HepG2 (cell line): ENCODE data around the gene CMTM8. TPM values are rescaled to one million over a fixed set of nuclear protein-coding genes. Genes with fewer than 3 reads are reported as not detected.
A peak's percentile ranks its signal among the peaks of the same experiment; 100 is the strongest.

Experiments used
- ASH2L ChIP-seq: fragments of 300-600, 200-600 bp; sonication (generic); IDR thresholded peaks from 2 replicates; pipeline ENCODE4 v1.7.0; 2017; ENCODE audit warnings: low read depth, mild to moderate bottlenecking, moderate library complexity, mixed read lengths, low read length; ENCODE audit not compliant: insufficient read length
- DPF2 ChIP-seq: sonication (generic); formaldehyde crosslinking; IDR thresholded peaks from 2 replicates; pipeline ENCODE4 v1.4.0; 2020; ENCODE audit warnings: mild to moderate bottlenecking, low read depth, missing genetic modification reagents, borderline replicate concordance
- GTF3A ChIP-seq: sonication (generic); formaldehyde crosslinking; conservative IDR thresholded peaks from 2 replicates; pipeline ENCODE4 v1.4.0; 2020; ENCODE audit warnings: mild to moderate bottlenecking, missing genetic modification reagents
- MYPOP ChIP-seq: sonication (generic); formaldehyde crosslinking; IDR thresholded peaks from 2 replicates; pipeline ENCODE4 v1.8.1; 2023; ENCODE audit warnings: mild to moderate bottlenecking, moderate library complexity, missing genetic modification reagents
- NFE2 ChIP-seq: sonication (generic); formaldehyde crosslinking; IDR thresholded peaks from 2 replicates; pipeline ENCODE4 v1.4.0; 2020; ENCODE audit warnings: missing genetic modification reagents
- TRIM24 ChIP-seq: sonication (generic); formaldehyde crosslinking; IDR thresholded peaks from 2 replicates; pipeline ENCODE4 v1.8.0; 2022; ENCODE audit warnings: mild to moderate bottlenecking, missing genetic modification reagents
- WIZ ChIP-seq: sonication (generic); formaldehyde crosslinking; IDR thresholded peaks from 2 replicates; pipeline ENCODE4 v1.5.1; 2020; ENCODE audit warnings: mild to moderate bottlenecking, missing genetic modification reagents
- XRCC5 ChIP-seq: fragments of 200-400 bp; formaldehyde crosslinking; optimal IDR thresholded peaks from 2 replicates; pipeline ENCODE3; 2017; ENCODE audit warnings: mild to moderate bottlenecking, low read length
- ZFP62 ChIP-seq: sonication (generic); formaldehyde crosslinking; IDR thresholded peaks from 2 replicates; pipeline ENCODE4 v1.4.0; 2020; ENCODE audit warnings: missing genetic modification reagents
- ZKSCAN5 ChIP-seq: sonication (generic); formaldehyde crosslinking; IDR thresholded peaks from 2 replicates; pipeline ENCODE4 v1.5.1; 2020; ENCODE audit warnings: mild to moderate bottlenecking, missing genetic modification reagents
- ZNF614 ChIP-seq: IDR thresholded peaks from 2 replicates; pipeline ENCODE4 v1.6.1; 2018; ENCODE audit warnings: missing biosample characterization, missing genetic modification reagents, inconsistent platforms, borderline replicate concordance
- ZNF772 ChIP-seq: sonication (generic); formaldehyde crosslinking; IDR thresholded peaks from 2 replicates; pipeline ENCODE4 v1.5.0; 2020; ENCODE audit warnings: mild to moderate bottlenecking, missing genetic modification reagents
- polyA plus RNA-seq, 8 experiments: library from polyadenylated mRNA; depleted of rRNA in 3 of 8; stranded (reverse) in 7 of 8; unstranded in 1 of 8; fragments of >200 nt; fragmentation: Illumina TruSeq in 4 of 8; extraction: Trizol in 4 of 8; gene quantifications; 2 replicates each; pipeline versions ENCODE4 v1.2.1 to v1.2.3, GENCODE V29; 2011 to 2016; ENCODE audit warnings: low read depth in 4 of 8, missing spikeins in 1 of 8, mixed read lengths in 1 of 8; ENCODE audit not compliant: insufficient read depth in 1 of 8
- total RNA-seq, 5 experiments: library from RNA; depleted of rRNA; stranded (reverse); fragments of >200 nt; fragmentation: Illumina TruSeq; extraction: Trizol; gene quantifications; 2 replicates each; pipeline ENCODE4 v1.2.3, GENCODE V29; 2016; ENCODE audit warnings: low read depth in 1 of 5
- TF ChIP-seq, protein P1 (sequence below): sonication (generic); formaldehyde crosslinking; IDR thresholded peaks from 2 replicates; pipeline ENCODE4 v1.4.0; 2020; ENCODE audit warnings: mild to moderate bottlenecking, missing genetic modification reagents, borderline replicate concordance
- TF ChIP-seq, protein P2 (sequence below): sonication (generic); formaldehyde crosslinking; IDR thresholded peaks from 2 replicates; pipeline ENCODE4 v1.5.0; 2020; ENCODE audit warnings: missing genetic modification reagents
- TF ChIP-seq, protein P3 (sequence below): sonication (generic); formaldehyde crosslinking; IDR thresholded peaks from 2 replicates; pipeline ENCODE4 v1.5.0; 2020; ENCODE audit warnings: missing genetic modification reagents
- TF ChIP-seq, protein P4 (sequence below): IDR thresholded peaks from 2 replicates; pipeline ENCODE4 v1.6.1; 2016
- TF ChIP-seq, protein P5 (sequence below): sonication (generic); formaldehyde crosslinking; IDR thresholded peaks from 2 replicates; pipeline ENCODE4 v1.5.1; 2020; ENCODE audit warnings: mild to moderate bottlenecking, moderate library complexity, missing genetic modification reagents
- TF ChIP-seq, protein P6 (sequence below): sonication (generic); formaldehyde crosslinking; IDR thresholded peaks from 2 replicates; pipeline ENCODE4 v1.8.0; 2023; ENCODE audit warnings: mild to moderate bottlenecking, missing genetic modification reagents

CMTM8 gene
- total and polyA plus RNA-seq, 2 of the 13 experiments (the other 11 are each of a cell fraction or from before 2014, with no cell fraction given), result 8.9 to 15.8 TPM

- TF ChIP-seq ZKSCAN5 (CRISPR knock-in tag), result no peak
- TF ChIP-seq TRIM24, result no peak
- TF ChIP-seq, protein P1, sequence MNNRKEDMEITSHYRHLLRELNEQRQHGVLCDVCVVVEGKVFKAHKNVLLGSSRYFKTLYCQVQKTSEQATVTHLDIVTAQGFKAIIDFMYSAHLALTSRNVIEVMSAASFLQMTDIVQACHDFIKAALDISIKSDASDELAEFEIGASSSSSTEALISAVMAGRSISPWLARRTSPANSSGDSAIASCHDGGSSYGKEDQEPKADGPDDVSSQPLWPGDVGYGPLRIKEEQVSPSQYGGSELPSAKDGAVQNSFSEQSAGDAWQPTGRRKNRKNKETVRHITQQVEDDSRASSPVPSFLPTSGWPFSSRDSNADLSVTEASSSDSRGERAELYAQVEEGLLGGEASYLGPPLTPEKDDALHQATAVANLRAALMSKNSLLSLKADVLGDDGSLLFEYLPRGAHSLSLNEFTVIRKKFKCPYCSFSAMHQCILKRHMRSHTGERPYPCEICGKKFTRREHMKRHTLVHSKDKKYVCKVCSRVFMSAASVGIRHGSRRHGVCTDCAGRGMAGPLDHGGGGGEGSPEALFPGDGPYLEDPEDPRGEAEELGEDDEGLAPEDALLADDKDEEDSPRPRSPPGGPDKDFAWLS (CRISPR knock-in tag), result no peak
- TF ChIP-seq ZFP62 (CRISPR knock-in tag), result no peak
- no peak for TF ChIP-seq WIZ (CRISPR knock-in tag)
- peak; percentile 85; the same call in 1 of the 2 replicates for TF ChIP-seq MYPOP (CRISPR knock-in tag)
- no peak for TF ChIP-seq GTF3A (CRISPR knock-in tag)
- TF ChIP-seq, protein P2, sequence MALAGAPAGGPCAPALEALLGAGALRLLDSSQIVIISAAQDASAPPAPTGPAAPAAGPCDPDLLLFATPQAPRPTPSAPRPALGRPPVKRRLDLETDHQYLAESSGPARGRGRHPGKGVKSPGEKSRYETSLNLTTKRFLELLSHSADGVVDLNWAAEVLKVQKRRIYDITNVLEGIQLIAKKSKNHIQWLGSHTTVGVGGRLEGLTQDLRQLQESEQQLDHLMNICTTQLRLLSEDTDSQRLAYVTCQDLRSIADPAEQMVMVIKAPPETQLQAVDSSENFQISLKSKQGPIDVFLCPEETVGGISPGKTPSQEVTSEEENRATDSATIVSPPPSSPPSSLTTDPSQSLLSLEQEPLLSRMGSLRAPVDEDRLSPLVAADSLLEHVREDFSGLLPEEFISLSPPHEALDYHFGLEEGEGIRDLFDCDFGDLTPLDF, result 0 out of 2 replicates have a peak, but pooled peaks have one; percentile 73
- TF ChIP-seq XRCC5, result no peak
- 0 out of 2 replicates have a peak, but pooled peaks have one; percentile 75 for TF ChIP-seq ZNF614 (CRISPR knock-in tag)
- TF ChIP-seq, protein P3, sequence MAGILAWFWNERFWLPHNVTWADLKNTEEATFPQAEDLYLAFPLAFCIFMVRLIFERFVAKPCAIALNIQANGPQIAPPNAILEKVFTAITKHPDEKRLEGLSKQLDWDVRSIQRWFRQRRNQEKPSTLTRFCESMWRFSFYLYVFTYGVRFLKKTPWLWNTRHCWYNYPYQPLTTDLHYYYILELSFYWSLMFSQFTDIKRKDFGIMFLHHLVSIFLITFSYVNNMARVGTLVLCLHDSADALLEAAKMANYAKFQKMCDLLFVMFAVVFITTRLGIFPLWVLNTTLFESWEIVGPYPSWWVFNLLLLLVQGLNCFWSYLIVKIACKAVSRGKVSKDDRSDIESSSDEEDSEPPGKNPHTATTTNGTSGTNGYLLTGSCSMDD (CRISPR knock-in tag), result 0 out of 2 replicates have a peak, but pooled peaks have one; percentile 64
- peak; percentile 79 for TF ChIP-seq ASH2L
- TF ChIP-seq, protein P4, sequence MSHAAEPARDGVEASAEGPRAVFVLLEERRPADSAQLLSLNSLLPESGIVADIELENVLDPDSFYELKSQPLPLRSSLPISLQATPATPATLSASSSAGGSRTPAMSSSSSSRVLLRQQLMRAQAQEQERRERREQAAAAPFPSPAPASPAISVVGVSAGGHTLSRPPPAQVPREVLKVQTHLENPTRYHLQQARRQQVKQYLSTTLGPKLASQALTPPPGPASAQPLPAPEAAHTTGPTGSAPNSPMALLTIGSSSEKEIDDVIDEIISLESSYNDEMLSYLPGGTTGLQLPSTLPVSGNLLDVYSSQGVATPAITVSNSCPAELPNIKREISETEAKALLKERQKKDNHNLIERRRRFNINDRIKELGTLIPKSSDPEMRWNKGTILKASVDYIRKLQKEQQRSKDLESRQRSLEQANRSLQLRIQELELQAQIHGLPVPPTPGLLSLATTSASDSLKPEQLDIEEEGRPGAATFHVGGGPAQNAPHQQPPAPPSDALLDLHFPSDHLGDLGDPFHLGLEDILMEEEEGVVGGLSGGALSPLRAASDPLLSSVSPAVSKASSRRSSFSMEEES (CRISPR knock-in tag), result no peak
- peak; percentile 61; the same call in 1 of the 2 replicates for TF ChIP-seq ZNF772 (CRISPR knock-in tag)
- TF ChIP-seq NFE2 (CRISPR knock-in tag), result no peak
- TF ChIP-seq, protein P5, sequence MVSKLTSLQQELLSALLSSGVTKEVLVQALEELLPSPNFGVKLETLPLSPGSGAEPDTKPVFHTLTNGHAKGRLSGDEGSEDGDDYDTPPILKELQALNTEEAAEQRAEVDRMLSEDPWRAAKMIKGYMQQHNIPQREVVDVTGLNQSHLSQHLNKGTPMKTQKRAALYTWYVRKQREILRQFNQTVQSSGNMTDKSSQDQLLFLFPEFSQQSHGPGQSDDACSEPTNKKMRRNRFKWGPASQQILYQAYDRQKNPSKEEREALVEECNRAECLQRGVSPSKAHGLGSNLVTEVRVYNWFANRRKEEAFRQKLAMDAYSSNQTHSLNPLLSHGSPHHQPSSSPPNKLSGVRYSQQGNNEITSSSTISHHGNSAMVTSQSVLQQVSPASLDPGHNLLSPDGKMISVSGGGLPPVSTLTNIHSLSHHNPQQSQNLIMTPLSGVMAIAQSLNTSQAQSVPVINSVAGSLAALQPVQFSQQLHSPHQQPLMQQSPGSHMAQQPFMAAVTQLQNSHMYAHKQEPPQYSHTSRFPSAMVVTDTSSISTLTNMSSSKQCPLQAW (CRISPR knock-in tag), result peak; percentile 59; the same call in 1 of the 2 replicates
- no peak for TF ChIP-seq DPF2 (CRISPR knock-in tag)
- TF ChIP-seq, protein P6, sequence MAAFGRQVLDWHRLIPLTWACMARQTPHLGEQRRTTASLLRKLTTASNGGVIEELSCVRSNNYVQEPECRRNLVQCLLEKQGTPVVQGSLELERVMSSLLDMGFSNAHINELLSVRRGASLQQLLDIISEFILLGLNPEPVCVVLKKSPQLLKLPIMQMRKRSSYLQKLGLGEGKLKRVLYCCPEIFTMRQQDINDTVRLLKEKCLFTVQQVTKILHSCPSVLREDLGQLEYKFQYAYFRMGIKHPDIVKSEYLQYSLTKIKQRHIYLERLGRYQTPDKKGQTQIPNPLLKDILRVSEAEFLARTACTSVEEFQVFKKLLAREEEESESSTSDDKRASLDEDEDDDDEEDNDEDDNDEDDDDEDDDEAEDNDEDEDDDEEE (CRISPR knock-in tag), result peak; percentile 78; the same call in 1 of the 2 replicates
Measured at GRCh38 chr3:32401556-32402081, 163.1 kb downstream of the CMTM8 start (continued).
